ENCODE results near the gene C1QA. TPM values are rescaled to one million over a fixed set of nuclear protein-coding genes. Genes with fewer than 3 reads are reported as not detected.

Gene C1QA
- total RNA-seq, 1 donor from 2014 or later, result 8.6 TPM

- DNase-seq (ENCODE audit: low spot score in 2 of 2), result no peak
- no peak for FAIRE-seq
Measured at GRCh38 chr1:22638476-22639234, 2.2 kb downstream of the C1QA start.

DNA sequence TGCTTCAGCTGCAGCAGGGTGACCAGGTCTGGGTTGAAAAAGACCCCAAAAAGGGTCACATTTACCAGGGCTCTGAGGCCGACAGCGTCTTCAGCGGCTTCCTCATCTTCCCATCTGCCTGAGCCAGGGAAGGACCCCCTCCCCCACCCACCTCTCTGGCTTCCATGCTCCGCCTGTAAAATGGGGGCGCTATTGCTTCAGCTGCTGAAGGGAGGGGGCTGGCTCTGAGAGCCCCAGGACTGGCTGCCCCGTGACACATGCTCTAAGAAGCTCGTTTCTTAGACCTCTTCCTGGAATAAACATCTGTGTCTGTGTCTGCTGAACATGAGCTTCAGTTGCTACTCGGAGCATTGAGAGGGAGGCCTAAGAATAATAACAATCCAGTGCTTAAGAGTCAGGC is 2.9 kb downstream of the C1QA start:
- no peak for FAIRE-seq
- no peak for DNase-seq (ENCODE audit: low spot score in 2 of 2)

DNA sequence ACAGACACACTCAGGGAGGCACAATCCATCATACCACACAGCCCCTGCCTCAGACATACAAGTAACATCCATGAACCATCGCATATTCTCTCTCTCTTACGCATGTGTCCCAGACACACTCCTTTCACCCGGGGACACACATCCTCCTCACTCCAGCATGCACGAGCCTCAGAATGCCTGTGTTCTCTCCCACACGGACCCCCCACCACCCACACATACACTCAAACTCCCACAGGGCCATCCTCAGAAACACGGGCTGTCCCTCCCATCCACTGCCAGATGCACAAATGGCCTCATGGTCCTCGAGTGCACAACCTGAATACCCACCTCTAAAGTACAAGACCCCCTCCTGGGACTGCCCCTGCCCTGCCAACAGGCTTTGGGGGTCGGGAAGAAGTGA is 4.8 kb downstream of the C1QA start:
- FAIRE-seq (no peak), DNase-seq (ENCODE audit: low spot score in 2 of 2) (no peak)

- FAIRE-seq, result no peak
Measured at GRCh38 chr1:22641906-22642636, 5.6 kb downstream of the C1QA start.

DNA sequence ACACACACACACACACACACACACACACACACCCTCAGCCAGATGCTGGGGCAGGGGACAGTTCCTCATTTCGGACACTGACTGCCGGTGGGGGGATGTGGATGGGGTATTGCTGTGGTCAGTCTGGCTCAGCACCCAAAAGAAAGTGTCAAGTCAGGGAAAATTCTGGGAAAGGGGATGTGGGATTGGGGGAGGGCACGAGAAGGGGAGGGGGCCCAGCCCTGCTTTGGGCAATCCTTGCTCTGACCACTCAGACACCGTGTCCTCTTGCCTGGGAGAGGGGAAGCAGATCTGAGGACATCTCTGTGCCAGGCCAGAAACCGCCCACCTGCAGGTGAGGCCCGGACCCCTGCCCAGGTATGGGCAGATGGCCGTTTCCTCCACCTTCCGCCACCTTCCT is 7.0 kb downstream of the C1QA start, which contains the start of gene C1QC:
C1QC (plus strand) TSS at position 253 of the 400 bp plus-strand sequence. CDS start 391 bp downstream, outside the sequence.
- FAIRE-seq (no peak), DNase-seq (ENCODE audit: low spot score in 2 of 2) (no peak)

More at GRCh38 chr1:22641906-22642636, 5.6 kb downstream of the C1QA start:
- peak; percentile 56 to 88 for DNase-seq (ENCODE audit: low spot score in 2 of 2)

DNA sequence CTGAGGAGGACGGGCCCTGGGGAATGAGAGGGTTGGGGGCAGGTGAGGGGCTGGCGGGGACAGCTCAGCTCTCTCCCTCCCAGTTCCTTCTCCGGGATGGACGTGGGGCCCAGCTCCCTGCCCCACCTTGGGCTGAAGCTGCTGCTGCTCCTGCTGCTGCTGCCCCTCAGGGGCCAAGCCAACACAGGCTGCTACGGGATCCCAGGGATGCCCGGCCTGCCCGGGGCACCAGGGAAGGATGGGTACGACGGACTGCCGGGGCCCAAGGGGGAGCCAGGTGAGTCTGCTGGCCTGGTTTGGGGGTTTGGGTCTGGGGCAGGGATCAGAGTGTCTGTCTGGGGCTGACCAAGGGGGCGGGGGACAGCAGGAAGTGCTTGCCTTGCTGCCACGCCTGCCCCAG is 7.5 kb downstream of the C1QA start:
- FAIRE-seq, result no peak
- no peak for DNase-seq (ENCODE audit: low spot score in 2 of 2)

DNA sequence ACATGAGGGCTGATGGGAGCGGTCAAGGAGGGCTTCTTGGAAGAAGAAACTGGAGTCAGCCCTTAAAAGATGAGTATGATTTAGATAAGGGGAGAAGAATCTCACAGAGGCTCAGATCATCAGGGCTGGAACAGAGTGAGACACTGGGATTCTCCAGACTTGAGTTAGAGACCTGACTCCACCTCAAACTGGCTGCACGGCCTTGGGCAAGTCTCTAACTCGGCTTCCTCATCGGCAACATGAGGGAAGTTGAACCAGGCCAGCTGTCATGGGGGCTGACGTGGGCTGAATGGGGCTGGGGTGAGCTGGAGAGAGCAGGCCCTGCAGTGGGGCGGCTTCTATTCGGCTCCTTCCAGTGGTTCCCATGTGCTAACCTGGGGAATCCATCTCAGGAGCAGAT is 9.5 kb downstream of the C1QA start:
- FAIRE-seq, result no peak
- no peak for DNase-seq (ENCODE audit: low spot score in 2 of 2)

- no peak for FAIRE-seq
- DNase-seq (ENCODE audit: low spot score in 2 of 2), result no peak
Measured at GRCh38 chr1:22646384-22646783, 10.0 kb downstream of the C1QA start.

- FAIRE-seq (no peak), DNase-seq (ENCODE audit: low spot score in 2 of 2) (no peak)
Measured at GRCh38 chr1:22650089-22650693, 13.8 kb downstream of the C1QA start.

GRCh38 chr1:22651941-22652856 is 15.8 kb downstream of the C1QA start:
- no peak for DNase-seq (ENCODE audit: low spot score in 2 of 2)
- FAIRE-seq, result no peak

GRCh38 chr1:22652881-22653316 is 16.5 kb downstream of the C1QA start, which contains the start of gene C1QB:
Gene C1QB (plus strand): TSS chr1:22653236. CDS start chr1:22659463, 6,227 bp downstream.
- no peak for DNase-seq (ENCODE audit: low spot score in 2 of 2)
- FAIRE-seq, result no peak

DNA sequence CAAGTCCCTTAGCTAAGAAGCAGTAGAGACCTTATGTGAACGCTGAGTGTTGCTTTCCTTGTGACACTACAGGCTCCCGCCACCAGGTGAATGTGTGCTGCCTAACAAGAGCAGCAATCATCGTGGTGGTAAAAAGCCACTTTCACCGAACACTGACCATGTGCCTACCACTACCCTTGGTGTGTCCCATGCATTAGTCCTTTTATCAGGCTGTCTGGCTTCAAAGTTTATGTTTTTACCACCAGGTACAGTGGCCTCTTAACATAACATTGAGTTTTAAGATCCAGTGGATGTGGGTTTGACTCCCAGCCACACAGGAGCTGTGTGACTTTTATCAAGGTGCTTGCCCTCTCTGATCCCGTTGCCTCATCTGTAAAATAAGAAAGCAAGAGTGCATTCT is 18.3 kb downstream of the C1QA start:
- FAIRE-seq, result no peak
- DNase-seq (ENCODE audit: low spot score in 2 of 2), result no peak

GRCh38 chr1:22658385-22659163 is 22.1 kb downstream of the C1QA start:
- FAIRE-seq (no peak), DNase-seq (ENCODE audit: low spot score in 2 of 2) (no peak)

- FAIRE-seq (no peak), DNase-seq (ENCODE audit: low spot score in 2 of 2) (no peak)
Measured at GRCh38 chr1:22660716-22661241, 24.4 kb downstream of the C1QA start.

DNA sequence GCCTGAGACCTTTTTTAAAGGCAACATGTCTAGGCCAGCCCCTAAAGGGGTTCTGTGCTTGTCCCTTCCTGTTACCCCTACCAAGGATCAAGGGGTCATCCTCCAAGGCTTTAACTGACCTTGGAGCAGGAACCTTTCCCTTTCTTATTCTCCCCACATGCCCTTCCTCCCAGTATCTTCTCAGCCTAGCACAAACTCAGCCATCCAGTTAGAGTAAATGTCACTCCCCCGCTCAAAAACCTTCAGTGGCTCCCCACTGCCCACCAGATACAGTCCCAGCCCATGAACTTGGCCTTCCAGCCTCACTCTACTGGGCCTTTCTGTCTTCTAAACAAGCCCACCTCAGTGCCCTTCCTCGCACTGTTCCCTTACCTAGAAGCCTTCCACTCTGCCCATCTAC is 25.5 kb downstream of the C1QA start:
- no peak for FAIRE-seq
- DNase-seq (ENCODE audit: low spot score in 2 of 2), result no peak

DNA sequence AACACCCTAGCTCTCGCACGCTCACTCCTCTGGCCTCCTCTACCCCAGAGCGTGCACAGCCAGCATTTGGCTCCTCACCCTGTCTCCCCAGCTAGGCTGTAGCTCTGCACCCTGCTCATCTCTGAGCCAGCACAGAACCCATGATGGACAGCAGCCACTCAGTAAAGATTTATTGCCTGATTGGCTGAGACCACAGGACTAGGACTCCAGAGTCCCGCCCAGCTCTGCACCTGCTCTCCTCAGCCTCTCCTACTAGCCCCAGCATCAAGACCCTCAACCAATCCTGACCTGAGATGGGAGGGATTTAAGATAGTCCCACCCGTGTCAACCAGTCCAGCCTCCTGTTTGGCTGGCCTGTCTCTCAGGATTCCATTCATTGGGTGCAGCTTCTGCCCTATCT is 25.9 kb downstream of the C1QA start:
- FAIRE-seq, result no peak

DNA sequence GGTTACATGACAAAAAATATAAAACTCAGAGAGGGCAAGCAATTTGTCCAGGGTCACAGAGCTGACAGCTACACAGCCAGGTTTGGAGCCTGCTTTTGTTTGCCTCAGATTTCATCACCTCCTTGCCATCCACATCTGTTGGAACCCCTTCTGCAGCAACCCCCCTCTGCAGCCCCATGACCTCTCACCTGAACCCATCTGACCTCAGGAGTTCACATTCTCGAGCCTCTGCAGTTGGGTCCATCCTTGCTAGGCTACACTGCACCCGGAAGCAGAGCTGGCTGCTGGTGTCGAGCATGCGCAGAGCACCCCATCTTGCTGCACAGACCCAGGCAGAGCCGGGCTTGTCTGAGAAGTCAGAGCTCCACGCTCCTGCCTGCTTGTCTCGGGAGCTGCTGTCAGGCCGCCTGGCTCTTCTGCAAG is 26.6 kb downstream of the C1QA start:
- no peak for DNase-seq (ENCODE audit: low spot score in 2 of 2)
- FAIRE-seq, result no peak

More for the DNA sequence above, 25.9 kb downstream of the C1QA start:
- no peak for DNase-seq (ENCODE audit: low spot score in 2 of 2)

- DNase-seq (ENCODE audit: low spot score in 2 of 2), result no peak
- no peak for FAIRE-seq
Measured at GRCh38 chr1:22665752-22666151, 29.3 kb downstream of the C1QA start.

GRCh38 chr1:22666412-22666811 is 30.0 kb downstream of the C1QA start:
- no peak for FAIRE-seq
- no peak for DNase-seq (ENCODE audit: low spot score in 2 of 2)
